ENCODE results near the gene TCF4.

Gene TCF4

GRCh38 chr18:55404832-55405465, 183.0 kb downstream of the TCF4 start:
- peak in 2 of 3 experiments; percentile 8 to 57 for DNase-seq

GRCh38 chr18:55404136-55404830, 183.7 kb downstream of the TCF4 start:
- no peak for DNase-seq

- no peak for DNase-seq
Observed at GRCh38 chr18:55403421-55403949, 184.5 kb downstream of the TCF4 start.

- peak in 2 of 3 experiments; percentile 3 to 62 for DNase-seq
Observed at GRCh38 chr18:55402731-55403405, 185.1 kb downstream of the TCF4 start.

- DNase-seq: no peak
Observed at GRCh38 chr18:55401638-55402191, 186.3 kb downstream of the TCF4 start.

GRCh38 chr18:55400590-55401541, 187.1 kb downstream of the TCF4 start:
- no peak for DNase-seq

GRCh38 chr18:55400081-55400480, 187.9 kb downstream of the TCF4 start:
- DNase-seq: no peak

GRCh38 chr18:55398858-55399257, 189.1 kb downstream of the TCF4 start:
- DNase-seq: no peak

GRCh38 chr18:55396979-55397378, 191.0 kb downstream of the TCF4 start:
- DNase-seq: no peak

GRCh38 chr18:55396267-55396905, 191.6 kb downstream of the TCF4 start:
- no peak for DNase-seq

- no peak for DNase-seq
Observed at GRCh38 chr18:55395799-55396198, 192.2 kb downstream of the TCF4 start.

- DNase-seq: no peak
Observed at GRCh38 chr18:55390898-55391297, 197.1 kb downstream of the TCF4 start.

- no peak for DNase-seq
Observed at GRCh38 chr18:55387139-55387984, 200.6 kb downstream of the TCF4 start.

GRCh38 chr18:55386545-55386944, 201.4 kb downstream of the TCF4 start:
- DNase-seq: no peak

GRCh38 chr18:55385770-55386169, 202.2 kb downstream of the TCF4 start:
- no peak for DNase-seq

- peak; percentile 43 to 68 (median 46) for DNase-seq
Observed at GRCh38 chr18:55384551-55385275, 203.3 kb downstream of the TCF4 start.

- DNase-seq: no peak
Observed at GRCh38 chr18:55384115-55384514, 203.9 kb downstream of the TCF4 start.

- DNase-seq: peak in 1 of 3 experiments; percentile 32
Observed at GRCh38 chr18:55382277-55382805, 205.7 kb downstream of the TCF4 start.

GRCh38 chr18:55381277-55381676, 206.7 kb downstream of the TCF4 start:
- DNase-seq: no peak

- no peak for DNase-seq
Observed at GRCh38 chr18:55380589-55380988, 207.4 kb downstream of the TCF4 start.

All from NCI-H1417 (cell line).